ENCODE results near the gene DDX27. TPM values are rescaled to one million over a fixed set of nuclear protein-coding genes. Genes with fewer than 3 reads are reported as not detected.

The DDX27 gene
- total RNA-seq, 2 experiments from 2014 or later: 40.5 to 52.7 TPM

GRCh38 chr20:49277786-49278035 lies 58.5 kb downstream of the DDX27 start:
- ATAC-seq (no peak), DNase-seq (no peak)
- Mint-ChIP-seq H3K4me1 (peaks cover 51% of the 10 kb centered on the region), H3K9me3 (ENCODE audit: low read depth) (peaks cover 2% of the 10 kb centered on the region), H3K4me3 (peak overlapping the region; percentile 94), H3K36me3 (peaks cover 72% of the 10 kb centered on the region), H3K27me3 (no peaks in the 10 kb centered on the region), H3K27ac (peak overlapping the region; percentile 92)
- CTCF ChIA-PET: no interaction called here

DNA sequence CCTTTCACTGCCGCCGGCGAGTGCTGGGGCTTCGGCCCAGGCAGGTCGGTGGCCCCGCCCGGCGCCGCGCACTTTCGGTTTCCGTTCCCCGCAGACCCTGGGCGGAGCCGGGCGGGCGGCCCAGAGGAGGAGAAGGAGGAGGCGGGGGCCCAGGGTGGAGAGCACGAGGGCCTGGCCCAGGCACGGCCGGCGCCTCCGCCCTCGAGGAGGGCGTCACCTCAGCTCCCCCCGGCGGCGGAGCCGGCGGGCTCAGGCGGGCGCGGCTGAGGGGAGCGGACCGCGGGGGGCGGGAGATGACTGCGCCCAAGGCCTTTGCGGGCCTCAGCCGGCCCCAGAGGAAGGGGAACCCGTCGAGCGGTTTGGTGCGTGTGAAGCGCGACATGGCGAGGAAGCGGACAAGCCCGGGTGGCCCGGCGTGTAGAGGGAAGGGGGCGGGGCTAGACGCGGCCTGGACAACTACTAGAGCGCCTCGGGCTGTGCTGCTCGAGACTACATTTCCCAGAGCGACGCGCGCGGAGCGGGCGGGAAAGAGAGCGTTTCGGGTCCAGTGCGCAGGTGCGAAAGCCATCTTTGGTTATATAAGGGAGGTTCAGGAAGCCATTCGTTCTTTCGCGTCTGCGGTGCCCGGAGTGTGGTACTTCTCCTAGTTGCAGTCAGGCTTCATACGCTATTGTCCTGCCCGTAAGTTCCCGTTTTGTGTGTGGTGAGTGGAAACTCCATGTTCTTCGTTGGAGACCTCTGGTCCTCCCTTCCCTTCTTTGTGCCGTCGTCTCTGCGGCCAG lies 59.0 kb downstream of the DDX27 start, which contains the start of gene ZNFX1:
Gene ZNFX1, minus strand, starts transcription at position 22 of the 782 bp plus-strand sequence. CDS start 2,218 bp downstream, outside the sequence.
- CTCF ChIA-PET: no interaction called here

GRCh38 chr20:49278818-49279676 lies 59.8 kb downstream of the DDX27 start:
- Mint-ChIP-seq H3K4me3 (peak overlapping the region; percentile 94), H3K27me3 (no peaks in the 10 kb centered on the region), H3K9me3 (ENCODE audit: low read depth) (peaks cover 5% of the 10 kb centered on the region), H3K27ac (peak overlapping the region; percentile 82), H3K36me3 (peaks cover 77% of the 10 kb centered on the region), H3K4me1 (peaks cover 53% of the 10 kb centered on the region)
- CTCF ChIA-PET: interaction anchor here (0.9 to 1.3 kb wide), 3 partner anchors 13 to 61 kb away, joined by 3 to 7 read pairs (median 3); no protein-coding TSS in a partner anchor
- ATAC-seq (no peak), DNase-seq (peak; percentile 57)

More for the DNA sequence above, 59.0 kb downstream of the DDX27 start, which contains the start of gene ZNFX1:
- Mint-ChIP-seq H3K4me3 (peak within 1 kb of the TSS; percentile 94), H3K9me3 (ENCODE audit: low read depth) (peaks cover 2% of the 10 kb centered on the region), H3K27ac (peak within 1 kb of the TSS; percentile 92), H3K4me1 (peaks cover 52% of the 10 kb centered on the region), H3K27me3 (no peaks in the 10 kb centered on the region), H3K36me3 (peaks cover 75% of the 10 kb centered on the region)
- DNase-seq (peak; percentile 99), ATAC-seq (peak; percentile 84)

GRCh38 chr20:49279677-49280462 lies 60.7 kb downstream of the DDX27 start:
- Mint-ChIP-seq H3K4me1 (peaks cover 61% of the 10 kb centered on the region), H3K27me3 (no peaks in the 10 kb centered on the region), H3K36me3 (peaks cover 84% of the 10 kb centered on the region), H3K27ac (peak overlapping the region; percentile 82), H3K4me3 (peak overlapping the region; percentile 94), H3K9me3 (ENCODE audit: low read depth) (peaks cover 5% of the 10 kb centered on the region)
- DNase-seq (no peak), ATAC-seq (no peak)
- CTCF ChIA-PET: interaction anchor here (0.7 to 1.3 kb wide), 7 partner anchors 14 to 62 kb away, joined by 3 to 7 read pairs (median 3); no protein-coding TSS in a partner anchor

- Mint-ChIP-seq H3K27ac (peak overlapping the region; percentile 82), H3K9me3 (ENCODE audit: low read depth) (peaks cover 8% of the 10 kb centered on the region), H3K4me3 (peak overlapping the region; percentile 94), H3K27me3 (no peaks in the 10 kb centered on the region), H3K4me1 (peaks cover 61% of the 10 kb centered on the region), H3K36me3 (peaks cover 85% of the 10 kb centered on the region)
- no peak for DNase-seq
- ATAC-seq: no peak
- CTCF ChIA-PET: interaction anchor here (0.7 to 1.5 kb wide), 9 partner anchors 9 to 63 kb away, joined by 3 to 7 read pairs (median 3); no protein-coding TSS in a partner anchor
Observed at GRCh38 chr20:49280463-49281058, 61.3 kb downstream of the DDX27 start.

DNA sequence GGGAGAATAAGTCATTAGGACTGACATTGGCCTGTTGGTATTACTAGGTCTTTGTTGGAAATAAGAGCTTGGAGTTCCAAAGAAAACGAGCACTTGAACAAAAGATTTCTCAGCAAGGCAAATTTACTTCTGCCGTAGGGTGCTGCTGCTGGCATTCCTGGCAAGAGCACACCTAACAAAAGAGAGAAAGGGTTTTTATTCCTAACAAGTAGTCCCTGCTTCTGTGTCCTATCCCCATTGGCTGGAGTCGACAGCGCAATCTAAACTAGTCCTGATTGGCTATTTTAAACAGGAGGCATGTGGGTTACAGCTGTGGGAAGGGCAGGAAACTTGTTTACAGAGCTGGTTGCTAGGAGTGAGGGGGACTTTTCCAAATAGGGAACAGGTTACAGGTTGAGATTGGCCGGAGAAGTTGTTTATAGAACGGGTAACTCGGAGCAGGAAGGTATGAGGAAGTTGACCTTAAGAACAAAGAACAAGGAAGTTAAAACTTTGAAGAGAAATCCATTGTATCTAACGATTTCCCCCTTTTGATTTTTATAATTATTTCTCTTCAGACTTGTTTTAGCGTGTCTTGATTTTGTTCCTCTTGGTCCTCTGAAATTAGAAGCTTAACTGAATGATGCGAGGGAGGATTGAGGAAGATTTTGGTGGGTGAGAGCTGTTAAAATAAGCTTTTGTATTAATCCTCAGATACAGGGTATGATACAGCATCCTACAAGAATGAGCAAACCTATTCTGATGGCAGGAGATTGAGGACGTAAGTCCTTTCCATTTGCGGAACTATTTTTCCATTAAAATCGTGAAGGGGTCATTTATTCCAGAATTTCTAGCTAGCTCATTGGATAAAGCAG lies 62.1 kb downstream of the DDX27 start:
- Mint-ChIP-seq H3K9me3 (ENCODE audit: low read depth) (peaks cover 8% of the 10 kb centered on the region), H3K36me3 (peaks cover 89% of the 10 kb centered on the region), H3K4me3 (peak overlapping the region; percentile 94), H3K27me3 (no peaks in the 10 kb centered on the region), H3K4me1 (peaks cover 62% of the 10 kb centered on the region), H3K27ac (peak overlapping the region; percentile 82)
- no peak for ATAC-seq
- peak; percentile 58 for DNase-seq
- CTCF ChIA-PET: interaction anchor here (0.9 to 1.5 kb wide), 6 partner anchors 8 to 64 kb away, joined by 3 to 5 read pairs (median 3); no protein-coding TSS in a partner anchor

GRCh38 chr20:49281913-49282467 lies 62.8 kb downstream of the DDX27 start:
- Mint-ChIP-seq H3K4me1 (peaks cover 69% of the 10 kb centered on the region), H3K4me3 (peak overlapping the region; percentile 94), H3K36me3 (peaks cover 90% of the 10 kb centered on the region), H3K9me3 (ENCODE audit: low read depth) (peaks cover 13% of the 10 kb centered on the region), H3K27me3 (no peaks in the 10 kb centered on the region), H3K27ac (peak overlapping the region; percentile 82)
- DNase-seq (no peak), ATAC-seq (no peak)
- CTCF ChIA-PET: interaction anchor here (0.9 to 1.8 kb wide), 5 partner anchors 9 to 64 kb away, joined by 3 to 5 read pairs (median 3); no protein-coding TSS in a partner anchor

GRCh38 chr20:49282584-49283171 lies 63.5 kb downstream of the DDX27 start:
- H3K9me3 Mint-ChIP-seq (ENCODE audit: low read depth): peaks cover 17% of the 10 kb centered on the region
- H3K27ac Mint-ChIP-seq: peak overlapping the region; percentile 82
- ATAC-seq (no peak), DNase-seq (no peak)
- CTCF ChIA-PET: interaction anchor here (0.7 to 1.8 kb wide), 4 partner anchors 14 to 38 kb away, joined by 3 to 5 read pairs (median 3); no protein-coding TSS in a partner anchor
- H3K4me3 Mint-ChIP-seq: peak overlapping the region; percentile 94
- peaks cover 76% of the 10 kb centered on the region for H3K4me1 Mint-ChIP-seq
- no peaks in the 10 kb centered on the region for H3K27me3 Mint-ChIP-seq
- peaks cover 93% of the 10 kb centered on the region for H3K36me3 Mint-ChIP-seq

DNA sequence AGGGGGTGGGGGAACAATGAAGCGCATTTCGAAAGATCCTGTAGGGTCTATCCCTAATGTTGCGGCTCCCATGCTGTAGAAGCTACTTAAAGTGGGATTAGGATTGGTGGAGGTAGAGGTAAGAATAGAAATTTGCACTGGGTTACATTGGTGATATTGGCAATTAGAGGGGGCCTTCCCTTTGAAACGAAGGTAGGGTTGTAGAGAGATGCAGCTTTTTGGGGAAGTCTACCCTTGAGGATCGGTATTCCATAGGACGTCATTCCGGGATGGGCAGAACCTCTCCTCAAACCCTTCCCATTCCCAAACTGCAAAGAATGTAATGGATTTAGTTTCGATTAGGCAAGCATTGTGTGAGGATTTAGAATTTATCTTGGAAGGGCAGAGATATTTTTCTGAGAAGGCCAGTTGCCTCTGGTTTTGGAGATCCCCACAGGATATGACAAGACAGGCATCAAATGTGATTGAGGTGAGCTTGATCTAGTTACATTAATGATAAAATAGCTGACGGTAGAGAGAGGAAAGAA lies 64.0 kb downstream of the DDX27 start:
- peaks cover 80% of the 10 kb centered on the region for H3K4me1 Mint-ChIP-seq
- H3K9me3 Mint-ChIP-seq (ENCODE audit: low read depth): peaks cover 17% of the 10 kb centered on the region
- peak overlapping the region; percentile 82 for H3K27ac Mint-ChIP-seq
- H3K4me3 Mint-ChIP-seq: peak overlapping the region; percentile 94
- ATAC-seq (no peak), DNase-seq (no peak)
- CTCF ChIA-PET: interaction anchor here (0.7 to 1.8 kb wide), 5 partner anchors 12 to 37 kb away, joined by 3 to 5 read pairs (median 3); no protein-coding TSS in a partner anchor
- H3K27me3 Mint-ChIP-seq: no peaks in the 10 kb centered on the region
- peaks cover 99% of the 10 kb centered on the region for H3K36me3 Mint-ChIP-seq

DNA sequence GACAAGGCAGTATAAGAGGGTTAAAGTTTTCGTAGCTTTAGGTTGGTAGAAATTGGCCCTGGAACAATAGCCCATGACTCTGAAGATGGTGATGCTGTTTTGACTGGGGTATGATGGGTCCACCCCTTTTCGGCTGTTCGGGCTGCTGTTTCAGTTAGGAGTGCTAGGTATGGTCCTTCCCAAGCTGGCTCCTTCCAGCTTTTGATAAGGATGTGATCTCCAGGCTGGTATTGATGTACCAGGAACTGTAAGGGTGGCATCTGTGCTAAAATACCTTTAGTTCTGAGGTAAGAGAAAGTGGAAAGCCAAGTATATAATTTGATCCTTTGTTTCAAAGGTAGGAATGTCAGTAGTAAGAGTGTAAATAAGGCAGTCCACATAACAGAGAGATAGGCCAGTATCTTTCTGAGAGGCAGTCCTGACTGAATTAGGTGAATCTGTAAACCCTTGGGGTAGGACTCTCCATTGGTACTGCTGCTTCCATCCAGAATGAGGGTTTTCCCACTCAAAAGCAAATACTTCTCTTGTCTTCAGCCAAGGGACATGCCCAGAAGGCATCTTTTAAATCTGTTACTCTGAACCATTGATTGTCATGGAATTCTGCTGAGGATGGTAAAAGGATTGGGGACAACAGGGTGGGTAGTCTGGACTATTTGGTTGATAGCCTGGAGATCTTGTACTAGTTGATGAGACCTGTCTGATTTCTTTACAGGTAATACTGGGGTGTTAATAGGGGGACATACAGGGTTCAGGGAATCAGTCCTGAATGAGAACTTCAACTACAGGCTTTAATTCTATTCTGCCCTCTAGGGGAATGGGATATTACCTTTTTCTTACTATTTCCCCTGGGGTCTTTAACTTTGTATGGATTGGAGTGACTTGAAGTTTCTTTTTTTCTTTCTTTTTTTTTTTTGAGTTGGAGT lies 64.7 kb downstream of the DDX27 start:
- Mint-ChIP-seq H3K27ac (peak overlapping the region; percentile 82), H3K4me1 (peaks cover 86% of the 10 kb centered on the region), H3K36me3 (peaks cover 99% of the 10 kb centered on the region), H3K27me3 (no peaks in the 10 kb centered on the region), H3K4me3 (peak overlapping the region; percentile 94), H3K9me3 (ENCODE audit: low read depth) (peaks cover 17% of the 10 kb centered on the region)
- DNase-seq (no peak), ATAC-seq (no peak)
- CTCF ChIA-PET: interaction anchor here (0.9 to 1.8 kb wide), 5 partner anchors 11 to 37 kb away, joined by 3 to 5 read pairs (median 3); no protein-coding TSS in a partner anchor

All from activated CD8-positive, alpha-beta memory T cell treated with anti-CD3 and anti-CD28 coated beads, Interleukin-2, amount 10 ng/mL, durations not matched to agents 7 days and 5 days (primary cell).